ENCODE results near the gene SDS.

SDS gene

GRCh38 chr12:113345318-113345717 lies 58.4 kb downstream of the SDS start:
- no peak for DNase-seq
